Mesendoderm (in vitro differentiated cells): ENCODE results near the gene SLC10A1.
"Not testable (repeated sequence)": the region's sequence is repeated elsewhere in the genome, so short reads cannot be mapped to it uniquely, and the experiment has no call there.

Source experiments
- DNase-seq: peaks from one replicate; pipeline ENCODE4 v3.0.0; 2013
- H2AK5ac ChIP-seq: 2 replicates; pipeline ENCODE4 v1.6.1; 2013; ENCODE audit warnings: low read length, inconsistent platforms
- H2BK120ac ChIP-seq: 2 replicates; pipeline ENCODE4 v1.6.1; 2013; ENCODE audit warnings: low read depth, mild to moderate bottlenecking, low read length, moderate library complexity, mixed read lengths
- H2BK15ac ChIP-seq: replicated peaks from 2 replicates; pipeline ENCODE4 v1.6.1; 2013; ENCODE audit warnings: low read depth, mild to moderate bottlenecking, moderate library complexity
- H2BK5ac ChIP-seq: 2 replicates; pipeline ENCODE4 v1.6.1; 2013; ENCODE audit warnings: low read length, inconsistent platforms
- H3K18ac ChIP-seq: 2 replicates; pipeline ENCODE4 v1.6.1; 2013; ENCODE audit warnings: mild to moderate bottlenecking, low read length, mixed read lengths
- H3K23ac ChIP-seq: one replicate; pipeline ENCODE4 v1.6.1; 2013; ENCODE audit warnings: low read length
- H3K27ac ChIP-seq: 2 replicates; pipeline ENCODE4 v1.5.1; 2013; ENCODE audit warnings: low read depth, mild to moderate bottlenecking, inconsistent platforms, low read length, moderate library complexity
- H3K27me3 ChIP-seq: 2 replicates; pipeline ENCODE4 v1.6.1; 2013; ENCODE audit warnings: low read length, control low read depth, mild to moderate bottlenecking, inconsistent platforms; ENCODE audit not compliant: insufficient read depth, poor library complexity
- H3K36me3 ChIP-seq: 2 replicates; pipeline ENCODE4 v1.6.1; 2013; ENCODE audit warnings: low read length, inconsistent platforms; ENCODE audit not compliant: control insufficient read depth, insufficient read depth
- H3K4ac ChIP-seq: one replicate; pipeline ENCODE4 v1.6.1; 2013; ENCODE audit warnings: low read depth, mild to moderate bottlenecking, low read length, moderate library complexity
- H3K4me1 ChIP-seq: 2 replicates; pipeline ENCODE4 v1.6.1; 2013; ENCODE audit warnings: low read depth, low read length, inconsistent platforms; ENCODE audit not compliant: control insufficient read depth
- H3K4me2 ChIP-seq: 2 replicates; pipeline ENCODE4 v1.6.1; 2013; ENCODE audit warnings: low read length
- H3K4me3 ChIP-seq: 2 replicates; pipeline ENCODE4 v1.5.1; 2013; ENCODE audit warnings: mild to moderate bottlenecking, low read length
- H3K56ac ChIP-seq: one replicate; pipeline ENCODE4 v1.6.1; 2013; ENCODE audit warnings: low read length
- H3K79me1 ChIP-seq: 2 replicates; pipeline ENCODE4 v1.6.1; 2013; ENCODE audit warnings: low read length, inconsistent platforms
- H3K79me2 ChIP-seq: 2 replicates; pipeline ENCODE4 v1.6.1; 2013; ENCODE audit warnings: mild to moderate bottlenecking, low read length; ENCODE audit not compliant: control insufficient read depth, insufficient read depth
- H3K9ac ChIP-seq: 2 replicates; pipeline ENCODE4 v1.6.1; 2013; ENCODE audit warnings: low read length, inconsistent platforms
- H4K5ac ChIP-seq: one replicate; pipeline ENCODE4 v1.6.1; 2013; ENCODE audit warnings: low read length
- H4K8ac ChIP-seq: one replicate; pipeline ENCODE4 v1.6.1; 2013; ENCODE audit warnings: low read depth, mild to moderate bottlenecking, control low read depth, low read length, moderate library complexity
- WGBS: extraction: QIAGEN DNeasy Blood & Tissue Kit; methylation state at CpG from one replicate; pipeline ENCODE4 v1.1.7; 2013; ENCODE audit warnings: low lambda C conversion rate, missing lambda C conversion rate; ENCODE audit not compliant: insufficient coverage; ENCODE audit errors: extremely low coverage; 5-methylcytosine and 5-hydroxymethylcytosine counted together

The SLC10A1 gene

GRCh38 chr14:69750495-69750894, 46.5 kb downstream of the SLC10A1 start:
- no peak overlapping the region for H2BK5ac ChIP-seq
- no peak for DNase-seq
- no peak overlapping the region for H3K23ac ChIP-seq
- H3K27ac ChIP-seq = no peak overlapping the region
- no peak overlapping the region for H2AK5ac ChIP-seq
- H3K79me2 ChIP-seq = no peaks in the 10 kb centered on the region
- no peaks in the 10 kb centered on the region for H3K36me3 ChIP-seq
- H4K5ac ChIP-seq = no peak overlapping the region
- no peak overlapping the region for H3K4me2 ChIP-seq
- H3K56ac ChIP-seq = no peak overlapping the region
- no CpG with 5 or more reads among the region's 2 CpGs for WGBS
- no peak overlapping the region for H3K4me3 ChIP-seq
- H3K79me1 ChIP-seq = no peaks in the 10 kb centered on the region
- H2BK15ac ChIP-seq = no peak overlapping the region
- H3K4ac ChIP-seq = no peak overlapping the region
- no peaks in the 10 kb centered on the region for H3K27me3 ChIP-seq
- H3K18ac ChIP-seq = no peak overlapping the region
- no peak overlapping the region for H2BK120ac ChIP-seq
- no peak overlapping the region for H4K8ac ChIP-seq
- H3K4me1 ChIP-seq = no peaks in the 10 kb centered on the region
- H3K9ac ChIP-seq = no peak overlapping the region

GRCh38 chr14:69749956-69750355, 47.1 kb downstream of the SLC10A1 start:
- H3K4me3 ChIP-seq = no peak overlapping the region
- H2AK5ac ChIP-seq = no peak overlapping the region
- no peak overlapping the region for H3K4me2 ChIP-seq
- H3K4ac ChIP-seq = no peak overlapping the region
- no peak overlapping the region for H3K23ac ChIP-seq
- H3K79me2 ChIP-seq = no peaks in the 10 kb centered on the region
- H4K5ac ChIP-seq = no peak overlapping the region
- H3K4me1 ChIP-seq = no peaks in the 10 kb centered on the region
- no peaks in the 10 kb centered on the region for H3K79me1 ChIP-seq
- H4K8ac ChIP-seq = no peak overlapping the region
- H2BK15ac ChIP-seq = no peak overlapping the region
- H3K9ac ChIP-seq = no peak overlapping the region
- H3K56ac ChIP-seq = no peak overlapping the region
- no CpG with 5 or more reads among the region's 1 CpG for WGBS
- H2BK5ac ChIP-seq = no peak overlapping the region
- DNase-seq = no peak
- H3K36me3 ChIP-seq = no peaks in the 10 kb centered on the region
- no peak overlapping the region for H3K18ac ChIP-seq
- no peaks in the 10 kb centered on the region for H3K27me3 ChIP-seq
- H2BK120ac ChIP-seq = no peak overlapping the region
- no peak overlapping the region for H3K27ac ChIP-seq

- no peak overlapping the region for H3K18ac ChIP-seq
- no peak overlapping the region for H3K4me3 ChIP-seq
- H3K79me1 ChIP-seq = no peaks in the 10 kb centered on the region
- no peak overlapping the region for H3K4ac ChIP-seq
- H2BK5ac ChIP-seq = no peak overlapping the region
- H3K4me2 ChIP-seq = no peak overlapping the region
- no peak overlapping the region for H3K56ac ChIP-seq
- H3K79me2 ChIP-seq = no peaks in the 10 kb centered on the region
- H4K8ac ChIP-seq = no peak overlapping the region
- H3K9ac ChIP-seq = no peak overlapping the region
- H2AK5ac ChIP-seq = no peak overlapping the region
- DNase-seq = no peak
- WGBS = no CpG with 5 or more reads among the region's 1 CpG
- no peak overlapping the region for H2BK15ac ChIP-seq
- no peak overlapping the region for H2BK120ac ChIP-seq
- no peak overlapping the region for H4K5ac ChIP-seq
- no peaks in the 10 kb centered on the region for H3K4me1 ChIP-seq
- no peak overlapping the region for H3K27ac ChIP-seq
- H3K27me3 ChIP-seq = no peaks in the 10 kb centered on the region
- H3K36me3 ChIP-seq = no peaks in the 10 kb centered on the region
- H3K23ac ChIP-seq = no peak overlapping the region
Observed at GRCh38 chr14:69741055-69741454, 56.0 kb downstream of the SLC10A1 start.

GRCh38 chr14:69736405-69736804, 60.6 kb downstream of the SLC10A1 start:
- H3K79me2 ChIP-seq, H3K18ac ChIP-seq, H3K56ac ChIP-seq, DNase-seq, H3K4me1 ChIP-seq, H2BK120ac ChIP-seq, H2BK15ac ChIP-seq, H3K4ac ChIP-seq, H2BK5ac ChIP-seq, H4K5ac ChIP-seq, H3K36me3 ChIP-seq, H3K27me3 ChIP-seq, H3K9ac ChIP-seq, H3K79me1 ChIP-seq, H3K27ac ChIP-seq, H2AK5ac ChIP-seq, H3K23ac ChIP-seq, H4K8ac ChIP-seq, H3K4me2 ChIP-seq, H3K4me3 ChIP-seq: not testable (repeated sequence)
- no CpG with 5 or more reads among the region's 4 CpGs for WGBS

GRCh38 chr14:69731919-69732598, 65.0 kb downstream of the SLC10A1 start:
- H3K27me3 ChIP-seq, H3K4me2 ChIP-seq, H2AK5ac ChIP-seq, DNase-seq, H3K9ac ChIP-seq, H4K5ac ChIP-seq, H3K4ac ChIP-seq, H3K4me1 ChIP-seq, H3K79me1 ChIP-seq, H3K4me3 ChIP-seq, H3K79me2 ChIP-seq, H3K27ac ChIP-seq, H3K23ac ChIP-seq, H2BK15ac ChIP-seq, H2BK120ac ChIP-seq, H3K18ac ChIP-seq, H2BK5ac ChIP-seq, H3K56ac ChIP-seq, H3K36me3 ChIP-seq, H4K8ac ChIP-seq: not testable (repeated sequence)
- no CpG with 5 or more reads among the region's 8 CpGs for WGBS

GRCh38 chr14:69727860-69728259, 69.2 kb downstream of the SLC10A1 start:
- Histone ChIP-seq H3K4me2 (no peak overlapping the region), H2BK15ac (no peak overlapping the region), H2AK5ac (no peak overlapping the region), H2BK5ac (no peak overlapping the region), H4K5ac (no peak overlapping the region), H3K56ac (no peak overlapping the region), H3K27me3 (no peaks in the 10 kb centered on the region), H3K18ac (no peak overlapping the region), H3K9ac (no peak overlapping the region), H3K4ac (no peak overlapping the region), H2BK120ac (no peak overlapping the region), H3K27ac (no peak overlapping the region), H3K79me1 (no peaks in the 10 kb centered on the region), H3K23ac (no peak overlapping the region), H4K8ac (no peak overlapping the region), H3K4me3 (no peak overlapping the region), H3K4me1 (no peaks in the 10 kb centered on the region), H3K36me3 (no peaks in the 10 kb centered on the region), H3K79me2 (no peaks in the 10 kb centered on the region)
- WGBS = no CpG with 5 or more reads among the region's 4 CpGs
- DNase-seq = no peak
